Dedifferentiated amniotic fluid mesenchymal stem cell (primary cell): ENCODE data around the gene FIBIN.
"Not testable (repeated sequence)": the region's sequence is repeated elsewhere in the genome, so short reads cannot be mapped to it uniquely, and the experiment has no call there.

Source experiments
- DNase-seq: peaks from one replicate; pipeline ENCODE4 v3.0.0-alpha.2; 2016; ENCODE audit errors: extremely low spot score

Gene FIBIN

GRCh38 chr11:26993965-26994457 lies at the start of gene FIBIN:
Gene FIBIN (plus strand): TSS chr11:26994112. CDS start chr11:26994527, 415 bp downstream.
- DNase-seq: peak; percentile 86

GRCh38 chr11:26944866-26945664 lies 48.8 kb upstream of the FIBIN start:
- peak; percentile 45 for DNase-seq

GRCh38 chr11:26946257-26946716 lies 47.6 kb upstream of the FIBIN start:
- DNase-seq: peak; percentile 50

GRCh38 chr11:26947379-26947844 lies 46.5 kb upstream of the FIBIN start:
- DNase-seq: peak; percentile 99

GRCh38 chr11:26947904-26948639 lies 45.8 kb upstream of the FIBIN start:
- peak; percentile 45 for DNase-seq

GRCh38 chr11:26948881-26949280 lies 45.0 kb upstream of the FIBIN start:
- no peak for DNase-seq

- no peak for DNase-seq
These were observed 44.1 kb upstream of the FIBIN start for GRCh38 chr11:26949846-26950245.

GRCh38 chr11:26950260-26950719 lies 43.6 kb upstream of the FIBIN start:
- DNase-seq: no peak

- DNase-seq: no peak
These were observed 42.0 kb upstream of the FIBIN start for GRCh38 chr11:26951809-26952515.

- DNase-seq: no peak
These were observed 40.0 kb upstream of the FIBIN start for GRCh38 chr11:26953770-26954392.

GRCh38 chr11:26958005-26958701 lies 35.8 kb upstream of the FIBIN start:
- DNase-seq: no peak

- DNase-seq: no peak
These were observed 35.2 kb upstream of the FIBIN start for GRCh38 chr11:26958702-26959049.

GRCh38 chr11:26960281-26960680 lies 33.6 kb upstream of the FIBIN start:
- DNase-seq: peak; percentile 42

- DNase-seq: no peak
These were observed 30.1 kb upstream of the FIBIN start for GRCh38 chr11:26963764-26964163.

- DNase-seq: no peak
These were observed 29.6 kb upstream of the FIBIN start for GRCh38 chr11:26964339-26964738.

GRCh38 chr11:26964847-26965485 lies 28.9 kb upstream of the FIBIN start:
- DNase-seq: not testable (repeated sequence)

- DNase-seq: no peak
These were observed 22.0 kb upstream of the FIBIN start for GRCh38 chr11:26971961-26972360.

GRCh38 chr11:26974069-26974783 lies 19.7 kb upstream of the FIBIN start:
- peak; percentile 72 for DNase-seq

GRCh38 chr11:26974996-26975395 lies 18.9 kb upstream of the FIBIN start:
- no peak for DNase-seq

GRCh38 chr11:26976389-26976788 lies 17.5 kb upstream of the FIBIN start:
- DNase-seq: peak; percentile 48
